ENCODE data around the gene PCDHA2. TPM values are rescaled to one million over a fixed set of nuclear protein-coding genes. Genes with fewer than 3 reads are reported as not detected.

The PCDHA2 gene
- under 1 TPM in 1 of 4 donors, not detected in 3; 0.38 TPM for total RNA-seq

DNA sequence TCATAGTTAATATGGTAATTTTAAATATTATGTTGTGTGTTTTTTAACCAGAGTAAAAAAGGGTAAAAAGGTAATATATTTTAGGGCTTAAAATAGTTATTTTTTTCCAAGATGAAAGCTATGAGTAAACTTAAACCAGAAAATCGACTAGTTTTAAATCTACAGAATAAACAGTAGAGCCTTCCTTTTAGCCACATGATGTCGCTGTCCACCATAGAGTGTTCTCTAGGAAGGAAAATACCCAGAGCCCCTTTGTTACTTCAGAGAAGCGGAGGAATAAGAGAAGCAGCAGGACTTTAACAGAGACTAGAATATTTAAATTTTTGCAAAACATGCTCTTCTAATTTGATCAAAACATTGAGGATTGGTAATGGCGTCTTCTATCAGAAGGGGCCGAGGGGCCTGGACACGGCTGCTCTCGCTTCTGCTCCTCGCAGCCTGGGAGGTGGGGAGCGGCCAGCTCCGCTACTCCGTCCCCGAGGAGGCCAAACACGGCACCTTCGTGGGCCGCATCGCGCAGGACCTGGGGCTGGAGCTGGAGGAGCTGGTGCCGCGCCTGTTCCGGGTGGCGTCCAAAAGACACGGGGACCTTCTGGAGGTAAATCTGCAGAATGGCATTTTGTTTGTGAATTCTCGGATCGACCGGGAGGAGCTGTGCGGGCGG lies at the start of gene PCDHA2:
Gene PCDHA2 (plus strand): TSS at position 258 of the 664 bp plus-strand sequence.
- TF ChIP-seq, protein P1, sequence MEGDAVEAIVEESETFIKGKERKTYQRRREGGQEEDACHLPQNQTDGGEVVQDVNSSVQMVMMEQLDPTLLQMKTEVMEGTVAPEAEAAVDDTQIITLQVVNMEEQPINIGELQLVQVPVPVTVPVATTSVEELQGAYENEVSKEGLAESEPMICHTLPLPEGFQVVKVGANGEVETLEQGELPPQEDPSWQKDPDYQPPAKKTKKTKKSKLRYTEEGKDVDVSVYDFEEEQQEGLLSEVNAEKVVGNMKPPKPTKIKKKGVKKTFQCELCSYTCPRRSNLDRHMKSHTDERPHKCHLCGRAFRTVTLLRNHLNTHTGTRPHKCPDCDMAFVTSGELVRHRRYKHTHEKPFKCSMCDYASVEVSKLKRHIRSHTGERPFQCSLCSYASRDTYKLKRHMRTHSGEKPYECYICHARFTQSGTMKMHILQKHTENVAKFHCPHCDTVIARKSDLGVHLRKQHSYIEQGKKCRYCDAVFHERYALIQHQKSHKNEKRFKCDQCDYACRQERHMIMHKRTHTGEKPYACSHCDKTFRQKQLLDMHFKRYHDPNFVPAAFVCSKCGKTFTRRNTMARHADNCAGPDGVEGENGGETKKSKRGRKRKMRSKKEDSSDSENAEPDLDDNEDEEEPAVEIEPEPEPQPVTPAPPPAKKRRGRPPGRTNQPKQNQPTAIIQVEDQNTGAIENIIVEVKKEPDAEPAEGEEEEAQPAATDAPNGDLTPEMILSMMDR (IDR thresholded peaks at IDR 0.05; ENCODE audit: low read depth) = no peak

DNA sequence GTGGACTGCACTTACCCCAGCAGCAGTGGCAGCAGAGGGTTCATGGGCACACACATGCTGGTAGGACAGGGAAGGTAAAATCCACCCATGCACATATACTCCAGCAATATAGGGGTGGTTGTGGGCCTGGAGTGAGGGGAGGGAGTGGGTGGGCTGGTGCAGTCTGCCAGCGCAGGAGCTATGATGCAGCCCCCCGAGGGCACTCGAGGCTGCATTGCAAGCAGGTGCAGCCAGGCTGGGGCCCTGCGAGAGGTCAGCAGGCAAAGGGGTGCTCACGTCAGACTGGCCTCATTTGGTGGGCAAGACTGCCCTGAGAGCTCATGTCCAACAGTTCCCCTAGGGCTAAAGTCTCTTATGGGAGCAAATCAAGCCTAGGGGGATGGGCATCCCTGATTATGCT lies 41.1 kb upstream of the PCDHA2 start:
- TF ChIP-seq, protein P1 (IDR thresholded peaks at IDR 0.05; ENCODE audit: low read depth) = no peak

DNA sequence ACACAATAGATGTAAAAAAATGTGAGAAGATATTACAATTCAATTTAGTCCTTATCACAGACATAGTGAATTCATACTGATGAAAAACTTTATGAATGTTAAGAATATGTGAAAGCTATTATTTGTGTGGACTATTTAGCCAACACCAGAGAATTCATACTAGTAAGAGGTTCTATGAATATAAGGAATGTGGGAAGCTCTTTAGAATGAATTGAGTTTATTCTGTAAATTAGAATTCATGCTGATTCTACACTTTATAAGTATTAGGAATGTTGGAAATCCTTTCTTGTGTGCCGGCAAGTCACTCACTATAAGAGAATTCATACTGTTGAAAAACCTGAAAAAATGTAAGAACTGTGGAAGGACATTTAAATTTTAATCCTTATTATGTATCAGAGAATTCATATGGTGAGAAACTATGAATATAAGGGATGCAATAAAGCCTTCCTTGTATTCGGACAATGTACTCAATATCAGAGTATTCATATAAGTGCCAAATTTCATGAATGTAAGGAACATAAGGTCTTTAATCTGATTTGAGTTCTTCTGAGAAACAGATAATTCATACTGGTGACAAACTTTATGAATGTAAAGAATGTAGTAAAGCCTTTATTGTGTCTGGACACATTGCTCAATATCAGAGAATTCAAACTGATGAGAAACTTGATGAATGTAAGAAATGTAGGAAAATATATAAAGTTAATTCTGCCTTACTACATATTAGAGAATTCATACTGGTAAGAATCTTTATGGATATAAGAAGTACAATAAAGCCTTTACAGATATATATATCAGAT lies 30.3 kb upstream of the PCDHA2 start:
- TF ChIP-seq, protein P1 (IDR thresholded peaks at IDR 0.05; ENCODE audit: low read depth) = no peak

DNA sequence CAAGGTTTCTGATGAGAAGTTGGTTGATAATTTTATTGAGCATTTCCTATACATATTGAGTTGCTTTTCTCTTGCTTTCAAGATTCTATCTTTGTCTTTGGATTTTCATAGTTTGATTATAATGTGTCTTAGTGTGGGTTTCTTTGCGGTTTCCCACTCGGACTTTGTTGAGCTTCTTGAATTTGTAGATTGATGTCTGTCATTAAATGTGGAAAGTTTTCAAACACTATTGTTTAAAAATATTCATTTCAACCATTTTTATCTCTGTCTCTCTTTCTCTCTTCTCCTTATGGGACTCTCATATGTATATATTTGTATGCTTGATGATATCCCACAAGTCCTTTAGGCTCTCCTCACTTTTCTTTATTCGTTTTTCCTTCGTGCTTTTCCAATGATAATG lies 27.2 kb upstream of the PCDHA2 start:
- TF ChIP-seq, protein P1 (IDR thresholded peaks at IDR 0.05; ENCODE audit: low read depth) = no peak

DNA sequence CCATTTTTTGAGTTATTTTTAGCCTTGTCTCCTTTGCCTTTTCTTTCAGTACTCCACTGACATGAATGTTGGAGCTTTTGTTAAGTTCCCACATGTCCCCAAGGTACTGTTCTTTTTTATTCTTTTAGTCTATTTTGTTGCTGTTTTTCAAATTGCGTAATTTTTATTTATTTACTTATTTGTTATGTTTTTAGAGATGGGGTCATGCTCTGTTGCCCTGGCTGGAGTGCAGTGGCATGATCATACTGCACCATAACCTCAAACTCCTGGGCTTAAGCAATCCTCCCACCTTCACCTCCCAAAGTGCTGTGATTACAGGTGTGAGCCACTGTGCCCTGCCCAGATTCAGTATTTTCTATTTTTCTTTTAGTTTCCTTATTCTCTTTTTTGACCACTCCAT lies 14.1 kb upstream of the PCDHA2 start:
- TF ChIP-seq, protein P1 (IDR thresholded peaks at IDR 0.05; ENCODE audit: low read depth) = no peak

DNA sequence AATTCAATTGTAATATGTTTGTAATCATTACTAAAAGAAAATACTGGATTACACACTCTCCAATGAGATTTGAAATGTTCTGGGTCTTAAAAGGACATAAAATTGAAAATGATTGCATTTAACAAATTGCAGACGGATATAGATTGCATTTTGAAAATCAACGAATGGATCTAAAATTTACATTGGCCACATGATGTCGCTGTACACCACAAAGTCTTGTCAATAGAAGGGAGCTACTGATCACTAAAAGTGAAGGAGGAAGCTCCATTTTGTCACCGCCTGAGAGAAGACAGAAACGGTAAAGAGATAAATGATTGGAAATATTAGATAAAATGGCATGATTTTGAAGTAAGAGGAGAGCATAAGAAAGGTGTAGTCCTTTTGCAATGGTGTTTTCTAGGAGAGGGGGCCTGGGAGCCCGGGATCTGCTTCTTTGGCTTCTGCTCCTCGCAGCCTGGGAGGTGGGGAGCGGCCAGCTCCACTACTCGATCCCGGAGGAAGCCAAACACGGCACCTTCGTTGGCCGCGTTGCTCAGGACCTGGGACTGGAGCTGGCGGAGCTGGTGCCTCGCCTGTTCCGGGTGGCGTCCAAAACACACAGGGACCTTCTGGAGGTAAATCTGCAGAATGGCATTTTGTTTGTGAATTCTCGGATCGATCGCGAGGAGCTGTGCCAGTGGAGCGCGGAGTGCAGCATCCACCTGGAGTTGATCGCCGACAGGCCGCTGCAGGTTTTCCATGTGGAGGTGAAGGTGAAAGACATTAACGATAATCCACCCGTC lies 8.6 kb upstream of the PCDHA2 start, which contains the start of gene PCDHA1:
Gene PCDHA1 (plus strand): TSS at position 236 of the 782 bp plus-strand sequence.
- TF ChIP-seq, protein P1 (IDR thresholded peaks at IDR 0.05; ENCODE audit: low read depth) = no peak

DNA sequence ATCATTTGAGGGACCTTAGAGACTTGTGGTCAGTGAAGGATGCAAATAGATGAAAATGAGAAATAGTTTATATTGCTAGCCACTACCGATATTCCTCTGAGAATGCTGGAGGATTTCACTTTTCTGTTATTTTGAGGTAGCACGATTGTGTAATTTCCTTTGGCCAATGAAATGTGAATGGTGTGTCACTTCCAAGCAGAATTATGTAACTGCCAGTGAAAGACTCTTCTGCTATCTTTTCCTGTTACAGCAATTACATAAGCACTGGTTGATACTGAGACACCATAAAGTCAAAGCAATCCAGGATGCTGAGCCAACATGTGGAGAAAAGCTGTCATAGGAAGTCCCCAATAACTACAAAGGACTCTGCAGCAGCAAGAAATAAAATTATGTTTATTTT lies 3.6 kb upstream of the PCDHA2 start:
- TF ChIP-seq, protein P1 (IDR thresholded peaks at IDR 0.05; ENCODE audit: low read depth) = no peak
